Esophagus squamous epithelium (tissue), 5 donors: ENCODE data around the gene DNAH9. TPM values are rescaled to one million over a fixed set of nuclear protein-coding genes. Genes with fewer than 3 reads are reported as not detected.

Source experiments
- DNase-seq: peaks from one replicate; lab custom pipeline; 2025; lab: John Stamatoyannopoulos, UW
- H3K27ac ChIP-seq, 4 donors: fragments of 200-600 bp; sonication (generic); one replicate each; pipeline ENCODE4 v1.5.1; 2016 to 2019; ENCODE audit warnings: mild to moderate bottlenecking in 1 of 4
- H3K27me3 ChIP-seq, 4 donors: fragments of 200-600 bp; sonication (generic); 1 replicate in 3 of 4; 2 replicates in 1 of 4; pipeline versions ENCODE4 v1.5.1 to v1.6.0; 2017 to 2021; ENCODE audit warnings: antibody characterized with exemption in 1 of 4
- H3K36me3 ChIP-seq, 3 donors: fragments of 200-600 bp; sonication (generic); one replicate each; pipeline ENCODE4 v1.5.1; 2016 to 2019
- H3K4me1 ChIP-seq, 3 donors: fragments of 200-600 bp; sonication (generic); one replicate each; pipeline ENCODE4 v1.5.1; 2017 to 2019
- H3K4me3 ChIP-seq, 4 donors: fragments of 200-600 bp; sonication (generic); 1 replicate in 3 of 4; 2 replicates in 1 of 4; pipeline ENCODE4 v1.5.1; 2016 to 2019; ENCODE audit warnings: mild to moderate bottlenecking in 2 of 4, moderate library complexity in 1 of 4
- H3K9me3 ChIP-seq, 3 donors: fragments of 200-600 bp; sonication (generic); one replicate each; pipeline ENCODE4 v1.5.1; 2016 to 2019
- POLR2A ChIP-seq, 4 donors: fragments of 450-650 bp; IDR thresholded peaks; one replicate each; pipeline ENCODE4 v1.6.1; 2017; ENCODE audit warnings: antibody characterized with exemption in 4 of 4, mild to moderate bottlenecking in 4 of 4, moderate library complexity in 3 of 4
- WGBS, 2 donors: methylation state at CpG; one replicate each; pipeline ENCODE4 v1.1.5; 2018; 5-methylcytosine and 5-hydroxymethylcytosine counted together
- intact Hi-C: fragments of 100-400 bp; cut with DNase I; formaldehyde crosslinking; loops from one replicate; pipeline ENCODE4 v1.15.0; 2022
- total RNA-seq, 4 donors: library from RNA; depleted of rRNA; stranded (reverse); fragments of >200 nt; gene quantifications; one replicate each; pipeline ENCODE4 v1.1.0, GENCODE V29; 2016
- TF ChIP-seq, protein P1 (sequence below), 6 experiments: fragments of 450-650 bp in 4 of 6; fragments of 200-600 bp in 2 of 6; sonication (generic) in 2 of 6; IDR thresholded peaks; one replicate each; pipeline ENCODE4 v1.5.1; 2016 to 2019; ENCODE audit warnings: antibody characterized with exemption in 6 of 6, mild to moderate bottlenecking in 4 of 6, moderate library complexity in 4 of 6
- donor health status: DM: yes; HTN: yes; CAD: no.

DNAH9 gene
- total RNA-seq, 4 donors from 2014 or later = 0.18 to 0.61 (median 0.29) TPM

DNA sequence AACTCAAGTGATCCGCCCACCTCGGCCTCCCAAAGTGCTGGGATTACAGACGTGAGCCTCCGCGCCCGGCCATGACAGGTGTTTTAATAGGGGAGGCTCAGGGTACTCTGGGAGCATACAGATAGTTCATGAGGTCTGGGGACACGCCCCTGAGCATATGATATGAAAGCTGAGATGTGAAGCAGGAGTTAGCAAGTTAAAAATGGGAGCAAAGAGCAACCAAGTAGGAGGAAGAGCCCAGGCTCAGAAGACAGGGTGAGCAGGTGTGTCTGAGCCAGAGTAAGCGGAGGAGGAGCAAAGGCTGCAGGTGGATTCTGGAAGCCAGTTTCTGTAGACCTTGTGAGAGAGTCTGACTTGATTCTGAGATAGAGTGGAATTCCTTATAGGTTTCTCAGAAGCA, 103.6 kb downstream of the DNAH9 start:
- intact Hi-C loops = no loop called here
- 47 to 83% methylated on average over 2 to 5 of the region's 8 CpGs for WGBS, 2 donors
- Histone ChIP-seq H3K4me1 (peaks cover 0 to 10% (median 0%) of the 10 kb centered on the region in 3 donors), H3K9me3 (no peaks in the 10 kb centered on the region), H3K27me3 (no peaks in the 10 kb centered on the region), H3K27ac (no peak overlapping the region), H3K36me3 (no peaks in the 10 kb centered on the region), H3K4me3 (no peak overlapping the region)
- no peak for DNase-seq
- TF ChIP-seq, protein P1, sequence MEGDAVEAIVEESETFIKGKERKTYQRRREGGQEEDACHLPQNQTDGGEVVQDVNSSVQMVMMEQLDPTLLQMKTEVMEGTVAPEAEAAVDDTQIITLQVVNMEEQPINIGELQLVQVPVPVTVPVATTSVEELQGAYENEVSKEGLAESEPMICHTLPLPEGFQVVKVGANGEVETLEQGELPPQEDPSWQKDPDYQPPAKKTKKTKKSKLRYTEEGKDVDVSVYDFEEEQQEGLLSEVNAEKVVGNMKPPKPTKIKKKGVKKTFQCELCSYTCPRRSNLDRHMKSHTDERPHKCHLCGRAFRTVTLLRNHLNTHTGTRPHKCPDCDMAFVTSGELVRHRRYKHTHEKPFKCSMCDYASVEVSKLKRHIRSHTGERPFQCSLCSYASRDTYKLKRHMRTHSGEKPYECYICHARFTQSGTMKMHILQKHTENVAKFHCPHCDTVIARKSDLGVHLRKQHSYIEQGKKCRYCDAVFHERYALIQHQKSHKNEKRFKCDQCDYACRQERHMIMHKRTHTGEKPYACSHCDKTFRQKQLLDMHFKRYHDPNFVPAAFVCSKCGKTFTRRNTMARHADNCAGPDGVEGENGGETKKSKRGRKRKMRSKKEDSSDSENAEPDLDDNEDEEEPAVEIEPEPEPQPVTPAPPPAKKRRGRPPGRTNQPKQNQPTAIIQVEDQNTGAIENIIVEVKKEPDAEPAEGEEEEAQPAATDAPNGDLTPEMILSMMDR (IDR thresholded peaks at IDR 0.05) = no peak
- no peak for TF ChIP-seq POLR2A (IDR thresholded peaks at IDR 0.05)

DNA sequence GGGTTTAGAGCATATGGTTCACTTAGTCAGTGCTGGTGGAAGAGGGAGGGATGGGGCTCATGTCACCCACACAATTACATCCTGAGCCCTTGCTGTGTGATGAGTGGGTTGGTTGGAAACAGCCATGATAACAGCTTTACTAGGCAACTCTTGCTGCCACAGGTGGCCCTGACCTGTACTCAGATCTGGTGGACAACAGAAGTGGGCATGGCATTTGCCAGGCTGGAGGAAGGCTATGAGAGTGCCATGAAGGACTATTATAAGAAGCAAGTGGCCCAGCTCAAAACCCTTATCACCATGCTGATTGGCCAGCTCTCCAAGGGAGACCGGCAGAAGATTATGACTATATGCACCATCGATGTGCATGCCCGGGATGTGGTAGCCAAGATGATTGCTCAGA, 105.8 kb downstream of the DNAH9 start:
- intact Hi-C loops = no loop called here
- 94 to 100% methylated on average over 3 of the region's 3 CpGs for WGBS, 2 donors
- no peaks in the 10 kb centered on the region for H3K27me3 ChIP-seq

DNA sequence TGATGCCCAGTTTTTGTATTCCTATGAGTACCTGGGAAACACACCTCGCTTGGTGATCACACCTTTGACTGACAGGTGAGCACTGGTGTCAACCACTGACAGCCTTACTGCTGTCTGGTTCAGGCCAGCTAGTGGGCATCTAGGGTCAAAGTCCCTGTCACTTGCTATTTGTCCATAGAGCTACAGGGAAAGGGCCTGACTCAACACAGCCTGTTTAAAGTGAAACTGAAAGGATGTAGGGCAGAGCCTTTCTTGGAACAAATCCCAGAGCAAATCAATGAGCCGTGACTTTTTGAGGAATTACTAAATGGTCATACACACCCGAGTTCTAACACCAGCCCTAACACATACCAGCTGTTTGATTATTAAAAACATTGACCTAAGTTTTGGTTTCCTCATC, 106.8 kb downstream of the DNAH9 start:
- 13 to 21% methylated on average over 3 of the region's 3 CpGs for WGBS, 2 donors
- H3K9me3 ChIP-seq = no peaks in the 10 kb centered on the region
- DNase-seq = no peak

More for the DNA sequence above, 105.8 kb downstream of the DNAH9 start:
- no peak for DNase-seq
- Histone ChIP-seq H3K4me1 (peaks cover 0 to 10% (median 0%) of the 10 kb centered on the region in 3 donors), H3K36me3 (no peaks in the 10 kb centered on the region), H3K27ac (no peak overlapping the region), H3K4me3 (no peak overlapping the region), H3K9me3 (no peaks in the 10 kb centered on the region)
- no peak for TF ChIP-seq POLR2A (IDR thresholded peaks at IDR 0.05)
- TF ChIP-seq, protein P1 (IDR thresholded peaks at IDR 0.05) = no peak

DNA sequence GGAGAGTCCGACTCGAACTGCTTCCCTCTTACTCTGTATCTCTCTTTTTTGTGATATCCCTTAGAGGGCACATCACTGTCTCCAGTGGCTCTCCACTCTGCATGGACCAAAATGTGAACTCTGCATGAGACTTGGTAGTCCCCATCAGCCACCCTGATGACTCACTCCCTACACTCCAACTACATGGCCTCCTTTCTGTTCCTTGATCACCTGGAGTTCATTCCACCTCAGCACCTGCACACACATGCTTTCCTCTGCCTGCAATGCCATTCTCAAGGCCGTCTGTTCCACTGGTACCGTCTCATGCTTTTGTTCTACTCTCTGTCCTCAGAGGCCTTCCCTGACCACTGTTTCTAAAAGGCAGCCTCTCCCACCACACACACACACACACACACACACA, 109.3 kb downstream of the DNAH9 start:
- Histone ChIP-seq H3K36me3 (no peaks in the 10 kb centered on the region), H3K9me3 (no peaks in the 10 kb centered on the region), H3K4me1 (peaks cover 0 to 10% (median 0%) of the 10 kb centered on the region in 3 donors), H3K27me3 (no peaks in the 10 kb centered on the region), H3K27ac (no peak overlapping the region), H3K4me3 (no peak overlapping the region)
- TF ChIP-seq POLR2A (IDR thresholded peaks at IDR 0.05) = no peak
- TF ChIP-seq, protein P1 (IDR thresholded peaks at IDR 0.05) = no peak
- intact Hi-C loops = no loop called here
- WGBS, 2 donors = 52 to 62% methylated on average over 4 of the region's 4 CpGs
- no peak for DNase-seq

More for the DNA sequence above, 106.8 kb downstream of the DNAH9 start:
- Histone ChIP-seq H3K4me3 (peak overlapping the region in 1 of 4 donors; percentile 37), H3K36me3 (no peaks in the 10 kb centered on the region), H3K4me1 (peaks cover 0 to 10% (median 0%) of the 10 kb centered on the region in 3 donors), H3K27me3 (no peaks in the 10 kb centered on the region), H3K27ac (no peak overlapping the region)
- intact Hi-C loops = no loop called here
- TF ChIP-seq, protein P1 (IDR thresholded peaks at IDR 0.05) = no peak
- TF ChIP-seq POLR2A (IDR thresholded peaks at IDR 0.05) = no peak

DNA sequence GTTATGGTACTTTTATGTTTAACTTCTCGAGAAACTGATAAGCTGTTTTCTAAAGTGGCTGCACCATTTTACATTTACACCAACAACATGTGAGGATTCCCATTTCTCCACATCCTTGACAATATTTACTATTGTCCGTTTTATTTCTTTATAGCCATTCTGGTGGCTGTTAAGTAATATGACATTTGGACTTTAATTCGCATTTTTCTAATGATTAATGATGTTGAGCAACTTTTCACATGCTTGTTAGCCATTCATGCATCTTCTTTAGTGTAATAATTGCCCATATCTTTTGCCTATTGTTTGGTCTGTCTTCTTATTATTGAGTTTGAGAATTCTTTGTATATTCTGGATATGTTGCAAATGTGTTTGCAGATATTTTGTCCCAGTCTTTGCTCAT, 114.2 kb downstream of the DNAH9 start:
- Histone ChIP-seq H3K4me1 (no peaks in the 10 kb centered on the region), H3K27ac (no peak overlapping the region), H3K27me3 (no peaks in the 10 kb centered on the region), H3K9me3 (no peaks in the 10 kb centered on the region), H3K36me3 (no peaks in the 10 kb centered on the region), H3K4me3 (no peak overlapping the region)
- 63 to 71% methylated on average over 3 of the region's 3 CpGs for WGBS, 2 donors
- TF ChIP-seq POLR2A (IDR thresholded peaks at IDR 0.05) = no peak
- TF ChIP-seq, protein P1 (IDR thresholded peaks at IDR 0.05) = no peak
- intact Hi-C loops = no loop called here
- no peak for DNase-seq
